AG09319 (cell line): Measurements from ENCODE around the gene TFB1M.
"Not testable (repeated sequence)": the region's sequence is repeated elsewhere in the genome, so short reads cannot be mapped to it uniquely, and the experiment has no call there.

Experiments
- DNase-seq: peaks from one replicate; pipeline ENCODE4 v3.0.0-alpha.2; 2010; ENCODE audit warnings: low read depth; ENCODE audit errors: extremely low read depth
- CTCF ChIP-seq: IDR thresholded peaks from 2 replicates; pipeline ENCODE4 v1.5.1; 2011; ENCODE audit warnings: low read depth, mild to moderate bottlenecking, inconsistent platforms, low read length, moderate library complexity

TFB1M gene

GRCh38 chr6:155316419-155316818 is 2.1 kb upstream of the TFB1M start:
- TF ChIP-seq CTCF: no peak
- no peak for DNase-seq

DNA sequence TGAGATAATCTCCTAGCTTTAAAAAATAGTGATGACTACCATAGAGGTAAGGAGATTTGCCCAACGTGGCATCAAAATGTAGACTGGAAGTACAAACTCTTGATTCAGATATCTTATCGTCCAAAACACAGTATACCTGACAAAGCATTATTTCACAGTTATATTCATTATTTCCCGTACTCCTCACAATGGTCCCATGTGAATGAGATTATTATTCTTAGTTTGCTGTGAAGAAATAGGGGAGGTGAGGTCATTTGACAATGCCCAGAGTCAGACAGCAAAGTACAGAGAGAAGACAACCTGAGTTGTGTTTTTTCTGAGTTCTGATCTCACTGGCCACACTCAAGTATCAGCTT is 1.2 kb upstream of the TFB1M start:
- no peak for DNase-seq
- no peak for TF ChIP-seq CTCF

GRCh38 chr6:155314773-155315515 is 660 bp upstream of the TFB1M start:
- DNase-seq: peak; percentile 59
- no peak for TF ChIP-seq CTCF

DNA sequence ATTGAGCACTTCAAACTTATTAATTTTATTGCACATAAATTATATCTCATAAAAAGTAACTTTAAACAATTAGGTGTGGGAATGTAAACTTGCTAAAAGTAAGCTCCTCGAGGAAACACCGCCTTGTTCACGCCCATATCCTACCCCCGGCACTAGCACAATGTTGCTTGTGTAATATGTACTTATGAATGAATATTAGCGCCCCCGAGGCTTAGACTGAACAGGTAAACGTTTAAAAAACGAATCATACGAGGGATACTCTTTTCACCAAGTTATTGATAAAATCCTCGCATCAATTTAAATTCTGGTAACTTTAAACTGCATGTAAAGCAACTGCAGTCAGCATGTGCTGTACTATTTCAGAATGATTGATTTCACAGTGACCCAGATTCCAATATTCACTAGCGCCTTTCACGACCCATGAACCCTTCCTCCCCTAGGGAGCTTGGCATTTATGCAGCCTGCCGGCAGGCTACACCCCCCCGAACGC is 637 bp downstream of the TFB1M start:
- no peak for TF ChIP-seq CTCF
- DNase-seq: no peak

DNA sequence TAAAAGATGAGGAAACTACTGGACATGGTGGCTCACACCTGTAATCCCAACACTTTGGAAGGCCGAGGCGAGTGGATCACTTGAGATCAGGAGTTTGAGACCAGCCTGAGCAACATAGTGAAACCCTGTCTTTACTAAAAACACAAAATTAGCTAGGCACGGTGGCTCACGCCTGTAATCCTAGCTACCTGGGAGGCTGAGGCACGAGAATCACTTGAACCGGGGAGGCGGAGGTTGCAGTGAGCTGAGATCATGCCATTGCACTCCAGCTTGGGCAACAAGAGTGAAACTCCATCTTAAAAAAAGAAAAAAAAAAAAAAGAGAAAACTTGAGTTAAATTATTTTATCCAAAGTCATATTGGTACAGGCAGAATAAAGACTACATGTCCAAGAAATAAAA is 1.3 kb downstream of the TFB1M start:
- DNase-seq: not testable (repeated sequence)

DNA sequence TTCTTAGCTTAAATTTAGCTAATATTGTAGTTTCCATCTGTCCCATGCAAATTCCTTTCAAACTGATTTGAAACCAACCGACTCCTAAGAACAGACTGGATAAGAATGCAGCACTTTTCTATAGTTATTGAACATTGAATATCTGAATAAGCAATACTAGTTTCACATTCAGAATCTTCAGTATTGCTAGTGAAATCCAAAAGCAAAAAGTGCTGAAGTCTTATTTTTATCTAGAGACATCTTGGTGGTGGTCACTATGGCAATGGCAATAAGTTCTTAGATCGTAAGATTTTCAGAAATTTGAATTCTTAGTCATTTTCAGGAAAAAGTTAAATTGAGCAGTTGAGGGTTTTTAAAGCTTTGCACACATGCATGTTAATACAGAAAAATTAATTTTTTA is 2.7 kb downstream of the TFB1M start:
- DNase-seq: no peak
- no peak for TF ChIP-seq CTCF

GRCh38 chr6:155311086-155311485 is 3.2 kb downstream of the TFB1M start:
- DNase-seq: no peak

More at GRCh38 chr6:155311086-155311485, 3.2 kb downstream of the TFB1M start:
- TF ChIP-seq CTCF: no peak
